ENCODE data around the gene ZNF18.

GRCh38 chr17:12043702-12044101 is 46.4 kb upstream of the ZNF18 start:
- TF ChIP-seq SIN3A (IDR thresholded peaks at IDR 0.05; ENCODE audit: borderline replicate concordance, insufficient read depth, low read length) (no peak), TAF1 (IDR thresholded peaks at IDR 0.05; ENCODE audit: borderline replicate concordance, insufficient read depth, low read length) (no peak), REST (IDR thresholded peaks at IDR 0.05; ENCODE audit: insufficient read depth in 1 of 2, low read depth in 2 of 2, low read length in 2 of 2) (no peak), POLR2AphosphoS5 (IDR thresholded peaks at IDR 0.05; ENCODE audit: low read depth, low read length) (no peak), FOXP2 (optimal IDR thresholded peaks at IDR 0.05; ENCODE audit: borderline replicate concordance, extremely low read depth, extremely low read length, insufficient read depth) (no peak)
